ENCODE measurements around the gene CFHR3.

Gene CFHR3

GRCh38 chr1:196774603-196775002 is at the start of gene CFHR3:
CFHR3 (plus strand) TSS chr1:196774840; CDS start chr1:196774887, 47 bp downstream.
- TF ChIP-seq CTCF (IDR thresholded peaks at IDR 0.05; ENCODE audit: low read depth, low read length), result no peak
- DNase-seq, result no peak

GRCh38 chr1:196732526-196732925 is 42.1 kb upstream of the CFHR3 start:
- peak; percentile 14; the same call in 1 of the 2 replicates for TF ChIP-seq CTCF (IDR thresholded peaks at IDR 0.05; ENCODE audit: low read depth, low read length)
- H3K36me3 ChIP-seq, result no peaks in the 10 kb centered on the region
- no peak for DNase-seq

More at GRCh38 chr1:196774603-196775002, at the start of gene CFHR3:
- H3K4me3 ChIP-seq (ENCODE audit: low read depth, low read length), result no peak within 1 kb of the TSS
- no peak within 1 kb of the TSS for H3K27ac ChIP-seq
- H3K27me3 ChIP-seq (ENCODE audit: insufficient read depth, low read depth, severe bottlenecking), result no peaks in the 10 kb centered on the region
- no peaks in the 10 kb centered on the region for H3K9me3 ChIP-seq (ENCODE audit: severe bottlenecking)
- no peaks in the 10 kb centered on the region for H3K36me3 ChIP-seq

GRCh38 chr1:196733091-196733970 is 41.3 kb upstream of the CFHR3 start:
- Histone ChIP-seq H3K27ac (no peak overlapping the region), H3K36me3 (no peaks in the 10 kb centered on the region), H3K4me3 (ENCODE audit: low read depth, low read length) (no peak overlapping the region), H3K9me3 (ENCODE audit: severe bottlenecking) (peaks cover 5% of the 10 kb centered on the region), H3K27me3 (ENCODE audit: insufficient read depth, low read depth, severe bottlenecking) (no peaks in the 10 kb centered on the region)
- TF ChIP-seq CTCF (IDR thresholded peaks at IDR 0.05; ENCODE audit: low read depth, low read length), result no peak
- DNase-seq, result no peak

More at GRCh38 chr1:196732526-196732925, 42.1 kb upstream of the CFHR3 start:
- Histone ChIP-seq H3K4me3 (ENCODE audit: low read depth, low read length) (no peak overlapping the region), H3K27ac (no peak overlapping the region), H3K27me3 (ENCODE audit: insufficient read depth, low read depth, severe bottlenecking) (no peaks in the 10 kb centered on the region), H3K9me3 (ENCODE audit: severe bottlenecking) (no peaks in the 10 kb centered on the region)

GRCh38 chr1:196734006-196734405 is 40.6 kb upstream of the CFHR3 start:
- Histone ChIP-seq H3K4me3 (ENCODE audit: low read depth, low read length) (no peak overlapping the region), H3K27ac (no peak overlapping the region)
- TF ChIP-seq CTCF (IDR thresholded peaks at IDR 0.05; ENCODE audit: low read depth, low read length), result no peak

GRCh38 chr1:196734460-196734859 is 40.2 kb upstream of the CFHR3 start:
- H3K27me3 ChIP-seq (ENCODE audit: insufficient read depth, low read depth, severe bottlenecking), result no peaks in the 10 kb centered on the region
- no peaks in the 10 kb centered on the region for H3K36me3 ChIP-seq
- no peak overlapping the region for H3K4me3 ChIP-seq (ENCODE audit: low read depth, low read length)
- no peak for DNase-seq
- no peak overlapping the region for H3K27ac ChIP-seq
- no peak for TF ChIP-seq CTCF (IDR thresholded peaks at IDR 0.05; ENCODE audit: low read depth, low read length)
- H3K9me3 ChIP-seq (ENCODE audit: severe bottlenecking), result peaks cover 13% of the 10 kb centered on the region

More at GRCh38 chr1:196734006-196734405, 40.6 kb upstream of the CFHR3 start:
- Histone ChIP-seq H3K9me3 (ENCODE audit: severe bottlenecking) (peaks cover 12% of the 10 kb centered on the region), H3K27me3 (ENCODE audit: insufficient read depth, low read depth, severe bottlenecking) (no peaks in the 10 kb centered on the region), H3K36me3 (no peaks in the 10 kb centered on the region)
- DNase-seq, result no peak

All from WERI-Rb-1 (cell line).